ENCODE measurements around the gene DARS2. TPM values are rescaled to one million over a fixed set of nuclear protein-coding genes. Genes with fewer than 3 reads are reported as not detected.

DARS2 gene
- total RNA-seq, 1 donor, result 15.6 TPM

DNA sequence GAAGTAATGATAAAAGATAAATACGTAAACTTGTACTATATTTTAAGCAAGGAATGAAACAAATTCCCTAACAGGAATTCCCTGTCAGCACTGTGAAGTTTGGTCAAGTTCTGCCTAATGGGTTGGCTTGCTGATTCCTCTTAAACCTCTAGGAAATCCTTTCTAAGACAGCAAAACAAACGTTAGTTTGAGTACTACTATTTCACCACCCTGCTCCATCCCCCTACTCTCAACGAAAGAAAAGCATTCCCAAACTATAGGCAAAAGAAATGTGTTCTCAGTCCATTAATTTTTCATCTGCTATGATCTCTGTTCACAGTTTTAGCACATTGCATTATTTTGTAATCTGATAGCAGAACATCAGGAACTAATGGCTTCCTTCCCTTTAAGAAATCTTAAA is 76.5 kb downstream of the DARS2 start:
- no peaks in the 10 kb centered on the region for H3K36me3 ChIP-seq (ENCODE audit: insufficient read depth, low read length)
- H3K27me3 ChIP-seq (ENCODE audit: insufficient read depth, low read length), result no peaks in the 10 kb centered on the region
- H3K4me1 ChIP-seq (ENCODE audit: insufficient read depth, low read length), result no peaks in the 10 kb centered on the region
- peaks cover 3% of the 10 kb centered on the region for H3K79me2 ChIP-seq (ENCODE audit: insufficient read depth, low read length)
- H3K4me2 ChIP-seq (ENCODE audit: insufficient read depth, low read length), result no peak overlapping the region
- no peak overlapping the region for H3K4me3 ChIP-seq (ENCODE audit: insufficient read depth, low read length)
- H3K27ac ChIP-seq (ENCODE audit: low read depth, low read length), result no peak overlapping the region
- no peaks in the 10 kb centered on the region for H4K20me1 ChIP-seq (ENCODE audit: insufficient read depth, low read length)
- no peak for DNase-seq (ENCODE audit: insufficient read length, low spot score, missing footprints)
- TF ChIP-seq, protein P1, sequence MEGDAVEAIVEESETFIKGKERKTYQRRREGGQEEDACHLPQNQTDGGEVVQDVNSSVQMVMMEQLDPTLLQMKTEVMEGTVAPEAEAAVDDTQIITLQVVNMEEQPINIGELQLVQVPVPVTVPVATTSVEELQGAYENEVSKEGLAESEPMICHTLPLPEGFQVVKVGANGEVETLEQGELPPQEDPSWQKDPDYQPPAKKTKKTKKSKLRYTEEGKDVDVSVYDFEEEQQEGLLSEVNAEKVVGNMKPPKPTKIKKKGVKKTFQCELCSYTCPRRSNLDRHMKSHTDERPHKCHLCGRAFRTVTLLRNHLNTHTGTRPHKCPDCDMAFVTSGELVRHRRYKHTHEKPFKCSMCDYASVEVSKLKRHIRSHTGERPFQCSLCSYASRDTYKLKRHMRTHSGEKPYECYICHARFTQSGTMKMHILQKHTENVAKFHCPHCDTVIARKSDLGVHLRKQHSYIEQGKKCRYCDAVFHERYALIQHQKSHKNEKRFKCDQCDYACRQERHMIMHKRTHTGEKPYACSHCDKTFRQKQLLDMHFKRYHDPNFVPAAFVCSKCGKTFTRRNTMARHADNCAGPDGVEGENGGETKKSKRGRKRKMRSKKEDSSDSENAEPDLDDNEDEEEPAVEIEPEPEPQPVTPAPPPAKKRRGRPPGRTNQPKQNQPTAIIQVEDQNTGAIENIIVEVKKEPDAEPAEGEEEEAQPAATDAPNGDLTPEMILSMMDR (IDR thresholded peaks at IDR 0.05; ENCODE audit: extremely low read depth, low read depth, low read length), result no peak
- no peaks in the 10 kb centered on the region for H3K9me3 ChIP-seq (ENCODE audit: low read depth, low read length)
- no peak overlapping the region for H2AFZ ChIP-seq (ENCODE audit: low read length)

DNA sequence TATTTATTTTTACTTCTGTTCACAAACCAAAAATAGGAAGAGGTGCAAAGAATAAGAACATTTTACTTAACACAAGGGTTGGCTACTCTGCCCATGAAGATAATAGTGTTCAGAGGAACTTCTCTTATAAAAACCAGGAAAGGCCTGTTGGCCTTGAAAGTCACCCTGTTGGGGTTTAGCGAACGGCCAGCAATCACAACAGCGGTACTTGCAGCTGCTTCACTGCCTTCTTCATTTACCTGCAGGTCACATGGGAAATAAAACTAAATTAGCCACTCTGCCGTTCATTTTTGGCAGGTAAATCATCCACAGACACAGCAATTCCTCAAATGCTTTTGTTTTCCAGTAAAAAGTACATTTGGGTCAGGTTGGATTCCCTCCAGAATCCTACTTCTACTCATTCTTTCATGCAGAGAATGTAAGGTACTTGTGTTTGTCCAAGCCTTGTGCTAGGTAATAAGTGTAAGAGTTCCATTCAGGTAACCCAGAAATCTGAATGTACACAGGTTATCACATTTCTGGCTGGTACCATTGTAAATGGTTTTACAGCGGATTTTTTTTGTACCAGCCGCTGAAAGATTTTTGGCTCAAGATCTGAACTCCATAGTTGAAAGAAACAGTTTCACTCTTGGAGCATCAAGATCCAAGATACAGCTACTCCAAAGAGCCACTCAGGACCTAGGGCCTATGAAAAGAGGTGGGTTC is 79.5 kb downstream of the DARS2 start:
- no peaks in the 10 kb centered on the region for H4K20me1 ChIP-seq (ENCODE audit: insufficient read depth, low read length)
- no peaks in the 10 kb centered on the region for H3K27me3 ChIP-seq (ENCODE audit: insufficient read depth, low read length)
- H3K4me2 ChIP-seq (ENCODE audit: insufficient read depth, low read length), result no peak overlapping the region
- TF ChIP-seq, protein P1 (IDR thresholded peaks at IDR 0.05; ENCODE audit: extremely low read depth, low read depth, low read length), result no peak
- no peak overlapping the region for H3K4me3 ChIP-seq (ENCODE audit: insufficient read depth, low read length)
- no peaks in the 10 kb centered on the region for H3K36me3 ChIP-seq (ENCODE audit: insufficient read depth, low read length)
- H3K4me1 ChIP-seq (ENCODE audit: insufficient read depth, low read length), result no peaks in the 10 kb centered on the region
- H2AFZ ChIP-seq (ENCODE audit: low read length), result no peak overlapping the region
- no peaks in the 10 kb centered on the region for H3K9me3 ChIP-seq (ENCODE audit: low read depth, low read length)
- no peaks in the 10 kb centered on the region for H3K79me2 ChIP-seq (ENCODE audit: insufficient read depth, low read length)
- no peak for DNase-seq (ENCODE audit: insufficient read length, low spot score, missing footprints)
- no peak overlapping the region for H3K27ac ChIP-seq (ENCODE audit: low read depth, low read length)

Small RNAs within 50 kb of the gene (small RNA-seq; reads per million reads assigned to genes)
- not detected for gene RF00019

Other genes starting within 250 kb of the DARS2 start
- gene SLC9C2, start 221.6 kb upstream of the DARS2 start, total RNA-seq, result not detected in 2 replicates
- gene TEX50, start 189.3 kb upstream of the DARS2 start, total RNA-seq, result not detected in 2 replicates
- 0.72 TPM in 1 of 2 replicates, not detected in the other for gene ANKRD45, start 154.8 kb upstream of the DARS2 start, total RNA-seq
- 26.4 and 29.8 TPM in 2 replicates for gene KLHL20, start 109.7 kb upstream of the DARS2 start, total RNA-seq
- 8.0 and 12.1 TPM in 2 replicates for gene CENPL, start 210 bp downstream of the DARS2 start, total RNA-seq
- 177 and 220 TPM in 2 replicates for gene GAS5, start 43.3 kb downstream of the DARS2 start, total RNA-seq
- gene ZBTB37, start 43.7 kb downstream of the DARS2 start, total RNA-seq, result 10.3 and 10.5 TPM in 2 replicates
- under 0.01 TPM in 1 of 2 replicates, not detected in the other for gene SERPINC1, start 92.7 kb downstream of the DARS2 start, total RNA-seq
- 29.8 and 31.8 TPM in 2 replicates for gene RC3H1, start 197.7 kb downstream of the DARS2 start, total RNA-seq

Measured in osteoblast (primary cell).